HUES6 (cell line): ENCODE results near the gene FAM219B.
A peak's percentile ranks its signal among the peaks of the same experiment; 100 is the strongest.

Source experiments
- H3K27ac ChIP-seq: 2 replicates; pipeline ENCODE4 v1.7.0; 2013; ENCODE audit warnings: low read depth, mild to moderate bottlenecking, low read length, inconsistent platforms
- H3K27me3 ChIP-seq: 2 replicates; pipeline ENCODE4 v1.6.1; 2013; ENCODE audit warnings: low read length; ENCODE audit not compliant: control insufficient read depth, insufficient read depth
- H3K36me3 ChIP-seq: 2 replicates; pipeline ENCODE4 v1.6.1; 2013; ENCODE audit warnings: low read length; ENCODE audit not compliant: control insufficient read depth, insufficient read depth
- H3K4me1 ChIP-seq: 2 replicates; pipeline ENCODE4 v1.6.1; 2013; ENCODE audit warnings: low read length; ENCODE audit not compliant: control insufficient read depth, insufficient read depth
- H3K4me3 ChIP-seq: 2 replicates; pipeline ENCODE4 v1.5.1; 2013; ENCODE audit warnings: low read depth, low read length
- H3K9ac ChIP-seq: one replicate; pipeline ENCODE4 v1.6.1; 2013; ENCODE audit warnings: mild to moderate bottlenecking, low read length
- H3K9me3 ChIP-seq: 2 replicates; pipeline ENCODE4 v1.6.1; 2013; ENCODE audit warnings: low read depth, low read length; ENCODE audit not compliant: control insufficient read depth, insufficient read depth

Gene FAM219B

GRCh38 chr15:74873036-74873755, 33.5 kb downstream of the FAM219B start, which contains the start of gene SCAMP2:
TSS of gene SCAMP2 (minus strand) at chr15:74873365. CDS start at chr15:74873255, 110 bp downstream.
- Histone ChIP-seq H3K27ac (peak within 1 kb of the TSS; percentile 86), H3K4me1 (peaks cover 21% of the 10 kb centered on the region; the same call in 1 of the 2 replicates)

GRCh38 chr15:74872702-74873035, 34.0 kb downstream of the FAM219B start:
- peak overlapping the region; percentile 90 for H3K4me3 ChIP-seq
- peaks cover 6% of the 10 kb centered on the region; the same call in 1 of the 2 replicates for H3K9me3 ChIP-seq
- H3K4me1 ChIP-seq, result peaks cover 21% of the 10 kb centered on the region; the same call in 1 of the 2 replicates
- H3K9ac ChIP-seq, result peak overlapping the region; percentile 94
- peaks cover 9% of the 10 kb centered on the region for H3K36me3 ChIP-seq
- H3K27me3 ChIP-seq, result no peaks in the 10 kb centered on the region
- H3K27ac ChIP-seq, result 0 out of 2 replicates have a peak overlapping the region, but pooled peaks have one; percentile 86

More at GRCh38 chr15:74873036-74873755, 33.5 kb downstream of the FAM219B start, which contains the start of gene SCAMP2:
- Histone ChIP-seq H3K4me3 (peak within 1 kb of the TSS; percentile 90), H3K27me3 (no peaks in the 10 kb centered on the region), H3K36me3 (peaks cover 4% of the 10 kb centered on the region), H3K9me3 (peaks cover under 1% of the 10 kb centered on the region; the same call in 1 of the 2 replicates), H3K9ac (peak within 1 kb of the TSS; percentile 94)

GRCh38 chr15:74870436-74871215, 36.0 kb downstream of the FAM219B start:
- Histone ChIP-seq H3K9me3 (peaks cover 7% of the 10 kb centered on the region; the same call in 1 of the 2 replicates), H3K27ac (no peak overlapping the region), H3K27me3 (no peaks in the 10 kb centered on the region), H3K9ac (no peak overlapping the region), H3K4me3 (no peak overlapping the region), H3K4me1 (peaks cover 21% of the 10 kb centered on the region; the same call in 1 of the 2 replicates), H3K36me3 (peaks cover 17% of the 10 kb centered on the region)

GRCh38 chr15:74869726-74870407, 36.8 kb downstream of the FAM219B start:
- Histone ChIP-seq H3K9ac (no peak overlapping the region), H3K4me1 (peaks cover 21% of the 10 kb centered on the region; the same call in 1 of the 2 replicates), H3K27me3 (no peaks in the 10 kb centered on the region), H3K36me3 (peaks cover 17% of the 10 kb centered on the region), H3K9me3 (peaks cover 7% of the 10 kb centered on the region; the same call in 1 of the 2 replicates), H3K27ac (no peak overlapping the region), H3K4me3 (no peak overlapping the region)

- H3K4me1 ChIP-seq, result peaks cover 21% of the 10 kb centered on the region; the same call in 1 of the 2 replicates
- H3K36me3 ChIP-seq, result peaks cover 17% of the 10 kb centered on the region
- no peak overlapping the region for H3K9ac ChIP-seq
- no peak overlapping the region for H3K27ac ChIP-seq
- H3K9me3 ChIP-seq, result peaks cover 7% of the 10 kb centered on the region; the same call in 1 of the 2 replicates
- H3K27me3 ChIP-seq, result no peaks in the 10 kb centered on the region
- no peak overlapping the region for H3K4me3 ChIP-seq
These were observed 37.3 kb downstream of the FAM219B start for GRCh38 chr15:74869372-74869725.

GRCh38 chr15:74868059-74868458, 38.6 kb downstream of the FAM219B start:
- Histone ChIP-seq H3K4me1 (peaks cover 18% of the 10 kb centered on the region; the same call in 1 of the 2 replicates), H3K9me3 (peaks cover 7% of the 10 kb centered on the region; the same call in 1 of the 2 replicates), H3K4me3 (no peak overlapping the region), H3K27me3 (no peaks in the 10 kb centered on the region), H3K36me3 (peaks cover 17% of the 10 kb centered on the region), H3K9ac (no peak overlapping the region), H3K27ac (no peak overlapping the region)

- Histone ChIP-seq H3K9me3 (peaks cover 7% of the 10 kb centered on the region; the same call in 1 of the 2 replicates), H3K4me1 (peaks cover 18% of the 10 kb centered on the region; the same call in 1 of the 2 replicates), H3K27me3 (no peaks in the 10 kb centered on the region), H3K27ac (no peak overlapping the region), H3K36me3 (peaks cover 17% of the 10 kb centered on the region), H3K4me3 (no peak overlapping the region), H3K9ac (no peak overlapping the region)
These were observed 39.1 kb downstream of the FAM219B start for GRCh38 chr15:74867466-74868038.

GRCh38 chr15:74866090-74866489, 40.6 kb downstream of the FAM219B start:
- Histone ChIP-seq H3K4me1 (peaks cover 16% of the 10 kb centered on the region; the same call in 1 of the 2 replicates), H3K9me3 (peaks cover 7% of the 10 kb centered on the region; the same call in 1 of the 2 replicates), H3K4me3 (no peak overlapping the region), H3K36me3 (peaks cover 17% of the 10 kb centered on the region), H3K27ac (no peak overlapping the region), H3K27me3 (no peaks in the 10 kb centered on the region), H3K9ac (no peak overlapping the region)

- Histone ChIP-seq H3K27ac (no peak overlapping the region), H3K4me1 (peaks cover 9% of the 10 kb centered on the region; the same call in 1 of the 2 replicates), H3K9ac (no peak overlapping the region), H3K9me3 (peaks cover 7% of the 10 kb centered on the region; the same call in 1 of the 2 replicates), H3K4me3 (no peak overlapping the region), H3K27me3 (no peaks in the 10 kb centered on the region), H3K36me3 (peaks cover 17% of the 10 kb centered on the region)
These were observed 41.3 kb downstream of the FAM219B start for GRCh38 chr15:74865316-74865715.

GRCh38 chr15:74864296-74864695, 42.4 kb downstream of the FAM219B start:
- no peak overlapping the region for H3K4me3 ChIP-seq
- peaks cover 7% of the 10 kb centered on the region; the same call in 1 of the 2 replicates for H3K9me3 ChIP-seq
- no peak overlapping the region for H3K27ac ChIP-seq
- H3K4me1 ChIP-seq, result no peaks in the 10 kb centered on the region; the same call in 1 of the 2 replicates
- H3K36me3 ChIP-seq, result peaks cover 17% of the 10 kb centered on the region
- no peak overlapping the region for H3K9ac ChIP-seq
- H3K27me3 ChIP-seq, result no peaks in the 10 kb centered on the region
